ENCODE data around the gene SNX18. TPM values are rescaled to one million over a fixed set of nuclear protein-coding genes. Genes with fewer than 3 reads are reported as not detected.
"Not testable (repeated sequence)": the region's sequence is repeated elsewhere in the genome, so short reads cannot be mapped to it uniquely, and the experiment has no call there.

SNX18 gene
- total RNA-seq, 2 experiments from 2014 or later, result 19.0 to 19.7 TPM

- H3K9me3 Mint-ChIP-seq, result no peaks in the 10 kb centered on the region
- no peaks in the 10 kb centered on the region for H3K27me3 Mint-ChIP-seq
- no peak overlapping the region for H3K4me3 Mint-ChIP-seq
- peaks cover 26% of the 10 kb centered on the region for H3K4me1 Mint-ChIP-seq
- ChIA-PET CTCF (no interaction called here), POLR2A (no interaction called here)
- no peak for DNase-seq
- H3K36me3 Mint-ChIP-seq (ENCODE audit: low read depth), result peaks cover 23% of the 10 kb centered on the region
- no peak overlapping the region for H3K27ac Mint-ChIP-seq
Measured at GRCh38 chr5:54535149-54535844, 17.7 kb downstream of the SNX18 start.

- CTCF ChIA-PET, result not testable (repeated sequence)
Measured at GRCh38 chr5:54536375-54536774, 18.8 kb downstream of the SNX18 start.

GRCh38 chr5:54536861-54537260, 19.3 kb downstream of the SNX18 start:
- DNase-seq, H3K4me3 Mint-ChIP-seq, H3K27ac Mint-ChIP-seq, H3K9me3 Mint-ChIP-seq, POLR2A ChIA-PET, H3K27me3 Mint-ChIP-seq: not testable (repeated sequence)
- CTCF ChIA-PET, result interaction anchor here (1.2 kb wide), 1 partner anchor 23 kb away, joined by 3 read pairs; no protein-coding TSS in a partner anchor
- Mint-ChIP-seq H3K4me1 (peaks cover 20% of the 10 kb centered on the region), H3K36me3 (ENCODE audit: low read depth) (peaks cover 21% of the 10 kb centered on the region)

More at GRCh38 chr5:54536375-54536774, 18.8 kb downstream of the SNX18 start:
- peaks cover 20% of the 10 kb centered on the region for H3K4me1 Mint-ChIP-seq
- POLR2A ChIA-PET, H3K9me3 Mint-ChIP-seq, H3K4me3 Mint-ChIP-seq, DNase-seq, H3K27ac Mint-ChIP-seq, H3K27me3 Mint-ChIP-seq: not testable (repeated sequence)
- H3K36me3 Mint-ChIP-seq (ENCODE audit: low read depth), result peaks cover 22% of the 10 kb centered on the region

- Mint-ChIP-seq H3K27ac (no peak overlapping the region), H3K9me3 (no peaks in the 10 kb centered on the region), H3K27me3 (no peaks in the 10 kb centered on the region), H3K36me3 (ENCODE audit: low read depth) (peaks cover 26% of the 10 kb centered on the region), H3K4me1 (peaks cover 20% of the 10 kb centered on the region), H3K4me3 (no peak overlapping the region)
- POLR2A ChIA-PET, result interaction anchor here (0.7 kb wide), 1 partner anchor 307 kb away, joined by 4 read pairs; no protein-coding TSS in a partner anchor
- no peak for DNase-seq
- CTCF ChIA-PET, result interaction anchor here (1.0 to 1.5 kb wide), 3 partner anchors 11 to 23 kb away, joined by 3 to 4 read pairs (median 4); no protein-coding TSS in a partner anchor
Measured at GRCh38 chr5:54537725-54538124, 20.2 kb downstream of the SNX18 start.

- no peak overlapping the region for H3K4me3 Mint-ChIP-seq
- no peaks in the 10 kb centered on the region for H3K27me3 Mint-ChIP-seq
- H3K27ac Mint-ChIP-seq, result no peak overlapping the region
- ChIA-PET POLR2A (interaction anchor here (0.7 kb wide), 1 partner anchor 307 kb away, joined by 4 read pairs; no protein-coding TSS in a partner anchor), CTCF (interaction anchor here (0.9 to 1.5 kb wide), 4 partner anchors 11 to 22 kb away, joined by 3 to 4 read pairs (median 4); partner anchors contain the start of gene SNX18)
- no peaks in the 10 kb centered on the region for H3K9me3 Mint-ChIP-seq
- DNase-seq, result no peak
- H3K36me3 Mint-ChIP-seq (ENCODE audit: low read depth), result peaks cover 29% of the 10 kb centered on the region
- H3K4me1 Mint-ChIP-seq, result peaks cover 20% of the 10 kb centered on the region
Measured at GRCh38 chr5:54538156-54538555, 20.6 kb downstream of the SNX18 start.

GRCh38 chr5:54539001-54539400, 21.4 kb downstream of the SNX18 start:
- Mint-ChIP-seq H3K4me3 (no peak overlapping the region), H3K36me3 (ENCODE audit: low read depth) (peaks cover 32% of the 10 kb centered on the region), H3K4me1 (peaks cover 14% of the 10 kb centered on the region), H3K27ac (no peak overlapping the region), H3K9me3 (no peaks in the 10 kb centered on the region), H3K27me3 (no peaks in the 10 kb centered on the region)
- DNase-seq, result no peak
- ChIA-PET POLR2A (no interaction called here), CTCF (interaction anchor here (0.6 to 0.9 kb wide), 2 partner anchors 21 to 46 kb away, joined by 3 read pairs; partner anchors contain the start of gene SNX18)

GRCh38 chr5:54540286-54540685, 22.7 kb downstream of the SNX18 start:
- Mint-ChIP-seq H3K27me3 (no peaks in the 10 kb centered on the region), H3K27ac (no peak overlapping the region), H3K36me3 (ENCODE audit: low read depth) (peaks cover 34% of the 10 kb centered on the region), H3K4me1 (peaks cover 7% of the 10 kb centered on the region), H3K9me3 (no peaks in the 10 kb centered on the region), H3K4me3 (no peak overlapping the region)
- POLR2A ChIA-PET, result no interaction called here
- CTCF ChIA-PET, result interaction anchor here (0.6 kb wide), 1 partner anchor 223 kb away, joined by 4 read pairs; no protein-coding TSS in a partner anchor
- DNase-seq, result no peak

GRCh38 chr5:54541823-54542783, 24.5 kb downstream of the SNX18 start:
- H3K9me3 Mint-ChIP-seq, result no peaks in the 10 kb centered on the region
- H3K27me3 Mint-ChIP-seq, result no peaks in the 10 kb centered on the region
- ChIA-PET CTCF (no interaction called here), POLR2A (no interaction called here)
- H3K4me3 Mint-ChIP-seq, result no peak overlapping the region
- H3K27ac Mint-ChIP-seq, result no peak overlapping the region
- peaks cover 22% of the 10 kb centered on the region for H3K36me3 Mint-ChIP-seq (ENCODE audit: low read depth)
- DNase-seq, result no peak
- peaks cover 7% of the 10 kb centered on the region for H3K4me1 Mint-ChIP-seq

- ChIA-PET POLR2A (no interaction called here), CTCF (interaction anchor here (1.1 kb wide), 1 partner anchor 301 kb away, joined by 3 read pairs; no protein-coding TSS in a partner anchor)
- H3K36me3 Mint-ChIP-seq (ENCODE audit: low read depth), result peaks cover 27% of the 10 kb centered on the region
- H3K4me3 Mint-ChIP-seq, result no peak overlapping the region
- no peak for DNase-seq
- H3K27ac Mint-ChIP-seq, result no peak overlapping the region
- H3K9me3 Mint-ChIP-seq, result no peaks in the 10 kb centered on the region
- no peaks in the 10 kb centered on the region for H3K27me3 Mint-ChIP-seq
- H3K4me1 Mint-ChIP-seq, result peaks cover 7% of the 10 kb centered on the region
Measured at GRCh38 chr5:54544044-54544443, 26.5 kb downstream of the SNX18 start.

- H3K36me3 Mint-ChIP-seq (ENCODE audit: low read depth), result peaks cover 36% of the 10 kb centered on the region
- H3K4me1 Mint-ChIP-seq, result peaks cover 7% of the 10 kb centered on the region
- CTCF ChIA-PET, result no interaction called here
- H3K9me3 Mint-ChIP-seq, result no peaks in the 10 kb centered on the region
- no peak overlapping the region for H3K4me3 Mint-ChIP-seq
- no peak overlapping the region for H3K27ac Mint-ChIP-seq
- H3K27me3 Mint-ChIP-seq, result no peaks in the 10 kb centered on the region
- DNase-seq, result no peak
- POLR2A ChIA-PET, result no interaction called here
Measured at GRCh38 chr5:54545796-54546195, 28.2 kb downstream of the SNX18 start.

GRCh38 chr5:54547711-54548250, 30.2 kb downstream of the SNX18 start:
- no peak overlapping the region for H3K4me3 Mint-ChIP-seq
- no peaks in the 10 kb centered on the region for H3K9me3 Mint-ChIP-seq
- POLR2A ChIA-PET, result no interaction called here
- H3K36me3 Mint-ChIP-seq (ENCODE audit: low read depth), result peaks cover 30% of the 10 kb centered on the region
- no peak for DNase-seq
- no peak overlapping the region for H3K27ac Mint-ChIP-seq
- H3K4me1 Mint-ChIP-seq, result no peaks in the 10 kb centered on the region
- no peaks in the 10 kb centered on the region for H3K27me3 Mint-ChIP-seq
- CTCF ChIA-PET, result interaction anchor here (0.9 to 1.0 kb wide), 2 partner anchors 297 to 317 kb away, joined by 3 read pairs; no protein-coding TSS in a partner anchor

GRCh38 chr5:54548565-54548964, 31.0 kb downstream of the SNX18 start:
- no peak overlapping the region for H3K27ac Mint-ChIP-seq
- H3K27me3 Mint-ChIP-seq, result no peaks in the 10 kb centered on the region
- ChIA-PET POLR2A (no interaction called here), CTCF (interaction anchor here (0.9 to 1.0 kb wide), 2 partner anchors 296 to 317 kb away, joined by 3 read pairs; no protein-coding TSS in a partner anchor)
- DNase-seq, result no peak
- H3K4me3 Mint-ChIP-seq, result no peak overlapping the region
- no peaks in the 10 kb centered on the region for H3K4me1 Mint-ChIP-seq
- no peaks in the 10 kb centered on the region for H3K9me3 Mint-ChIP-seq
- H3K36me3 Mint-ChIP-seq (ENCODE audit: low read depth), result peaks cover 25% of the 10 kb centered on the region
